PC-9 (cell line): ENCODE results near the gene LAG3. TPM values are rescaled to one million over a fixed set of nuclear protein-coding genes. Genes with fewer than 3 reads are reported as not detected.

Experiments
- BruUV-seq: library from RNA; stranded (reverse); fragments of 400-500 nt; replicated peaks from 2 replicates; lab custom pipeline; 2021; lab: Mats Ljungman, UMichigan
- CTCF ChIA-PET: fragments of 300-600 bp; sonication (Branson Sonifier 250); formaldehyde crosslinking; loops from one replicate; lab custom pipeline; 2022; ENCODE audit warnings: antibody characterized with exemption; lab: Charles Lee
- POLR2A ChIA-PET: fragments of 300-600 bp; sonication (Branson Sonifier 250); formaldehyde crosslinking; loops from one replicate; lab custom pipeline; 2022; ENCODE audit warnings: antibody characterized with exemption; ENCODE audit not compliant: unreplicated experiment; lab: Charles Lee
- DNase-seq, 2 experiments: peaks; one replicate each; pipeline versions ENCODE4 v3.0.0 to v3.0.0-alpha.2; 2015 to 2022; ENCODE audit warnings: mixed read lengths in 1 of 2
- H2AFZ ChIP-seq: fragments of 200-600 bp; sonication (generic); 2 replicates; pipeline ENCODE4 v1.8.1; 2017; ENCODE audit warnings: antibody characterized with exemption
- H3F3A ChIP-seq: fragments of 200-600 bp; sonication (generic); 2 replicates; pipeline ENCODE4 v1.8.1; 2017; ENCODE audit warnings: antibody characterized with exemption, mild to moderate bottlenecking, low read depth; ENCODE audit not compliant: insufficient read depth
- H3K27ac ChIP-seq: fragments of 200-600 bp; sonication (generic); 2 replicates; pipeline ENCODE4 v1.6.1; 2016; ENCODE audit warnings: mixed run types
- H3K27me3 ChIP-seq: fragments of 200-600 bp; sonication (generic); 2 replicates; pipeline ENCODE4 v1.6.1; 2016; ENCODE audit warnings: low read depth, mixed run types; ENCODE audit not compliant: insufficient read depth
- H3K36me3 ChIP-seq: fragments of 200-600 bp; sonication (generic); 2 replicates; pipeline ENCODE4 v1.6.1; 2016; ENCODE audit warnings: low read depth, mixed run types
- H3K4me1 ChIP-seq: fragments of 200-600 bp; sonication (generic); replicated peaks from 2 replicates; pipeline ENCODE4 v1.6.1; 2016; ENCODE audit warnings: mixed run types; ENCODE audit not compliant: insufficient read depth
- H3K4me2 ChIP-seq: fragments of 200-600 bp; sonication (generic); 2 replicates; pipeline ENCODE4 v1.6.1; 2017; ENCODE audit warnings: mixed run types
- H3K4me3 ChIP-seq: fragments of 200-600 bp; sonication (generic); 2 replicates; pipeline ENCODE4 v1.6.1; 2016; ENCODE audit warnings: mixed run types
- H3K79me2 ChIP-seq: fragments of 200-600 bp; sonication (generic); 2 replicates; pipeline ENCODE4 v1.6.1; 2017; ENCODE audit warnings: low read depth, mixed run types
- H3K9me2 ChIP-seq: fragments of 200-600 bp; sonication (generic); 2 replicates; pipeline ENCODE4 v1.8.1; 2017; ENCODE audit warnings: mild to moderate bottlenecking; ENCODE audit not compliant: insufficient read depth
- H3K9me3 ChIP-seq: fragments of 200-600 bp; sonication (generic); 2 replicates; pipeline ENCODE4 v1.8.1; 2016; ENCODE audit warnings: low read depth; ENCODE audit not compliant: insufficient read depth
- H4K20me1 ChIP-seq: fragments of 200-600 bp; sonication (generic); 2 replicates; pipeline ENCODE4 v1.8.1; 2017; ENCODE audit not compliant: insufficient read depth
- EZH2 ChIP-seq: fragments of 200-600 bp; sonication (generic); IDR thresholded peaks from 2 replicates; pipeline ENCODE4 v1.8.0; 2017; ENCODE audit warnings: antibody characterized with exemption, low read depth
- intact Hi-C: fragments of 100-400 bp; cut with micrococcal nuclease; formaldehyde crosslinking; loops from one replicate; pipeline ENCODE4 v1.10.0; 2022; ENCODE audit not compliant: unreplicated experiment
- total RNA-seq: library from RNA; stranded (reverse); gene quantifications from 2 replicates; pipeline ENCODE4 v1.2.3, GENCODE V29; 2021
- TF ChIP-seq, protein P1 (sequence below): fragments of 200-600 bp; sonication (generic); conservative IDR thresholded peaks from 2 replicates; pipeline ENCODE4 v1.6.1; 2017; ENCODE audit warnings: mixed run types, antibody characterized with exemption, mild to moderate bottlenecking, moderate library complexity

The LAG3 gene
- total RNA-seq, 1 experiment from 2014 or later = 10.5 TPM

DNA sequence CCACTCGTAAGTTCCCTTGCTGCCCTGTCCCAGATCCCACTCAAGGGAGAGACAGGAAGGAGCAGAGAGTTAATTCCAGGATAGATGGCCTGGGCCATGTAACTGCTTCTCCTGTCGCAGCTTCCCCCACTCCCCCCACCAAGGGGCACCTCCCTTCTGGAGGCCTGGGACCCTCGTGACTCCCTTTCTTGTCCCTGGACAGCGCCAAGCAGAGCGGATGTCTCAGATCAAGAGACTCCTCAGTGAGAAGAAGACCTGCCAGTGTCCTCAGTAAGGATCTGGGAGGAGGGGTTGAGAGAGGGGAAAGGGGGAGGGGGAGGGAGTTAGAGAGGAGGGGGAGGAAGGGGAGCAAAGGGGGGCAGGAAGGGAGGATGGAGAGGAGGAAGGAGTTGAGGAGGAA is 46.3 kb downstream of the LAG3 start:
- ChIA-PET CTCF (no interaction called here), POLR2A (no interaction called here)
- Histone ChIP-seq H3K27ac (no peak overlapping the region), H4K20me1 (no peaks in the 10 kb centered on the region), H3K79me2 (no peaks in the 10 kb centered on the region), H3K4me2 (no peak overlapping the region), H2AFZ (no peak overlapping the region), H3K9me2 (no peaks in the 10 kb centered on the region), H3K36me3 (no peaks in the 10 kb centered on the region), H3K9me3 (no peaks in the 10 kb centered on the region), H3K4me3 (no peak overlapping the region), H3K4me1 (no peaks in the 10 kb centered on the region; the same call in 1 of the 2 replicates), H3K27me3 (peaks cover 67% of the 10 kb centered on the region), H3F3A (no peaks in the 10 kb centered on the region)
- BruUV-seq = no TSS peak
- TF ChIP-seq EZH2 = no peak
- TF ChIP-seq, protein P1, sequence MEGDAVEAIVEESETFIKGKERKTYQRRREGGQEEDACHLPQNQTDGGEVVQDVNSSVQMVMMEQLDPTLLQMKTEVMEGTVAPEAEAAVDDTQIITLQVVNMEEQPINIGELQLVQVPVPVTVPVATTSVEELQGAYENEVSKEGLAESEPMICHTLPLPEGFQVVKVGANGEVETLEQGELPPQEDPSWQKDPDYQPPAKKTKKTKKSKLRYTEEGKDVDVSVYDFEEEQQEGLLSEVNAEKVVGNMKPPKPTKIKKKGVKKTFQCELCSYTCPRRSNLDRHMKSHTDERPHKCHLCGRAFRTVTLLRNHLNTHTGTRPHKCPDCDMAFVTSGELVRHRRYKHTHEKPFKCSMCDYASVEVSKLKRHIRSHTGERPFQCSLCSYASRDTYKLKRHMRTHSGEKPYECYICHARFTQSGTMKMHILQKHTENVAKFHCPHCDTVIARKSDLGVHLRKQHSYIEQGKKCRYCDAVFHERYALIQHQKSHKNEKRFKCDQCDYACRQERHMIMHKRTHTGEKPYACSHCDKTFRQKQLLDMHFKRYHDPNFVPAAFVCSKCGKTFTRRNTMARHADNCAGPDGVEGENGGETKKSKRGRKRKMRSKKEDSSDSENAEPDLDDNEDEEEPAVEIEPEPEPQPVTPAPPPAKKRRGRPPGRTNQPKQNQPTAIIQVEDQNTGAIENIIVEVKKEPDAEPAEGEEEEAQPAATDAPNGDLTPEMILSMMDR = no peak
- intact Hi-C loops = no loop called here
- no peak for DNase-seq

DNA sequence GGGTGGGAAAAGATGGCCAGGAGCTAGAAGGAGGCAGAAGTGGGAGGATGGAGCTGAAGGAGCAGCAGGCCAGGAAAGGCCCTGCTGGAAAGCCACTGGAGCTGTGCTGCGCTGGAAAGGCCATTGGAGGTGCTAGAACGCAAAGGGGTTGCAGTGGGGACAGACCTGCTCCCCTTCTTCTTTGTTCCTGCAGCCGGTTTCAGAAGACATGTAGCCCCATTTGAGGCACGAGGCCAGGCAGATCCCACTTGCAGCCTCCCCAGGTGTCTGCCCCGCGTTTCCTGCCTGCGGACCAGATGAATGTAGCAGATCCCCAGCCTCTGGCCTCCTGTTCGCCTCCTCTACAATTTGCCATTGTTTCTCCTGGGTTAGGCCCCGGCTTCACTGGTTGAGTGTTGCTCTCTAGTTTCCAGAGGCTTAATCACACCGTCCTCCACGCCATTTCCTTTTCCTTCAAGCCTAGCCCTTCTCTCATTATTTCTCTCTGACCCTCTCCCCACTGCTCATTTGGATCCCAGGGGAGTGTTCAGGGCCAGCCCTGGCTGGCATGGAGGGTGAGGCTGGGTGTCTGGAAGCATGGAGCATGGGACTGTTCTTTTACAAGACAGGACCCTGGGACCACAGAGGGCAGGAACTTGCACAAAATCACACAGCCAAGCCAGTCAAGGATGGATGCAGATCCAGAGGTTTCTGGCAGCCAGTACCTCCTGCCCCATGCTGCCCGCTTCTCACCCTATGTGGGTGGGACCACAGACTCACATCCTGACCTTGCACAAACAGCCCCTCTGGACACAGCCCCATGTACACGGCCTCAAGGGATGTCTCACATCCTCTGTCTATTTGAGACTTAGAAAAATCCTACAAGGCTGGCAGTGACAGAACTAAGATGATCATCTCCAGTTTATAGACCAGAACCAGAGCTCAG is 47.0 kb downstream of the LAG3 start:
- H3K27me3 ChIP-seq = peaks cover 68% of the 10 kb centered on the region
- no peak overlapping the region for H2AFZ ChIP-seq
- no peaks in the 10 kb centered on the region for H3K79me2 ChIP-seq
- no peaks in the 10 kb centered on the region for H3K9me3 ChIP-seq
- H3K9me2 ChIP-seq = no peaks in the 10 kb centered on the region
- ChIA-PET CTCF (no interaction called here), POLR2A (interaction anchor here (0.6 kb wide), 1 partner anchor 130 kb away, joined by 5 read pairs; the partner anchor contains the start of gene ZNF384)
- no peaks in the 10 kb centered on the region for H3K36me3 ChIP-seq
- H3K4me1 ChIP-seq = no peaks in the 10 kb centered on the region; the same call in 1 of the 2 replicates
- no peak for DNase-seq
- H3K4me2 ChIP-seq = no peak overlapping the region
- H3K4me3 ChIP-seq = no peak overlapping the region
- intact Hi-C loops = no loop called here
- TF ChIP-seq, protein P1 = no peak
- no peak for TF ChIP-seq EZH2
- H3K27ac ChIP-seq = no peak overlapping the region
- BruUV-seq = no TSS peak
- H3F3A ChIP-seq = no peaks in the 10 kb centered on the region
- no peaks in the 10 kb centered on the region for H4K20me1 ChIP-seq

DNA sequence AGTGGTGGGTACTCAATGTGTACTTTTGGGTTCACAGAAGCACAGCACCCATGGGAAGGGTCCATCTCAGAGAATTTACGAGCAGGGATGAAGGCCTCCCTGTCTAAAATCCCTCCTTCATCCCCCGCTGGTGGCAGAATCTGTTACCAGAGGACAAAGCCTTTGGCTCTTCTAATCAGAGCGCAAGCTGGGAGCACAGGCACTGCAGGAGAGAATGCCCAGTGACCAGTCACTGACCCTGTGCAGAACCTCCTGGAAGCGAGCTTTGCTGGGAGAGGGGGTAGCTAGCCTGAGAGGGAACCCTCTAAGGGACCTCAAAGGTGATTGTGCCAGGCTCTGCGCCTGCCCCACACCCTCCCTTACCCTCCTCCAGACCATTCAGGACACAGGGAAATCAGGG is 47.8 kb downstream of the LAG3 start:
- H3K4me3 ChIP-seq = no peak overlapping the region
- H3K27ac ChIP-seq = no peak overlapping the region
- H3K4me2 ChIP-seq = no peak overlapping the region
- H3K9me2 ChIP-seq = no peaks in the 10 kb centered on the region
- ChIA-PET POLR2A (interaction anchor here (0.6 kb wide), 1 partner anchor 131 kb away, joined by 5 read pairs; the partner anchor contains the start of gene ZNF384), CTCF (no interaction called here)
- H3F3A ChIP-seq = no peaks in the 10 kb centered on the region; the same call in 1 of the 2 replicates
- intact Hi-C loops = no loop called here
- TF ChIP-seq EZH2 = no peak
- TF ChIP-seq, protein P1 = no peak
- no peaks in the 10 kb centered on the region for H3K36me3 ChIP-seq
- peaks cover 68% of the 10 kb centered on the region for H3K27me3 ChIP-seq
- no peaks in the 10 kb centered on the region for H4K20me1 ChIP-seq
- no peaks in the 10 kb centered on the region; the same call in 1 of the 2 replicates for H3K4me1 ChIP-seq
- no peaks in the 10 kb centered on the region for H3K9me3 ChIP-seq
- no peak overlapping the region for H2AFZ ChIP-seq
- DNase-seq = no peak
- no TSS peak for BruUV-seq
- H3K79me2 ChIP-seq = no peaks in the 10 kb centered on the region
